GM21619 (cell line): ENCODE results near the gene LTA.

Experiments
- ATAC-seq: cut with Tn5 transposase; IDR thresholded peaks from one replicate; pipeline ENCODE4 v1.9.1; 2021; ENCODE audit not compliant: unreplicated experiment

The LTA gene

DNA sequence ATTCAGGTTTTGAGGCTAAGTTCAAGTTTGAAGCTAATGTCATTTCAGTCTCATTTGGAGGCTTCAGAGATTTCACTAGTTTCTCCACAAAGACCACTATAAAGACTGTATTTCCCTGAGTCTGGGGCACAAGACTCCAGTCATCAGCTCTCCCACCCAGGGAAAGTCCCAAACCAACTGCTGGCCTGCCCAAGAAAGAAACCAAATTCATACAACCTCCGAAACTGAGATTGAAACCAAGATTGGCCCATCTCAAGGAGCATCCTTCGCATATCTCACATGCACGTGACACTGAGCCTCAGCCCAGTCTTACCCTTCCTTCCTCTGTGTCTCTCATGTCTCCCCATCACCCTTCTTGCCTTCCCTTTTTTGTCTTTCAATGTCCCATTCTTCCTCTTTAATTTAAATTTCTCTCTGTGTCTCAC is 3.5 kb upstream of the LTA start:
- peak; percentile 54 for ATAC-seq

DNA sequence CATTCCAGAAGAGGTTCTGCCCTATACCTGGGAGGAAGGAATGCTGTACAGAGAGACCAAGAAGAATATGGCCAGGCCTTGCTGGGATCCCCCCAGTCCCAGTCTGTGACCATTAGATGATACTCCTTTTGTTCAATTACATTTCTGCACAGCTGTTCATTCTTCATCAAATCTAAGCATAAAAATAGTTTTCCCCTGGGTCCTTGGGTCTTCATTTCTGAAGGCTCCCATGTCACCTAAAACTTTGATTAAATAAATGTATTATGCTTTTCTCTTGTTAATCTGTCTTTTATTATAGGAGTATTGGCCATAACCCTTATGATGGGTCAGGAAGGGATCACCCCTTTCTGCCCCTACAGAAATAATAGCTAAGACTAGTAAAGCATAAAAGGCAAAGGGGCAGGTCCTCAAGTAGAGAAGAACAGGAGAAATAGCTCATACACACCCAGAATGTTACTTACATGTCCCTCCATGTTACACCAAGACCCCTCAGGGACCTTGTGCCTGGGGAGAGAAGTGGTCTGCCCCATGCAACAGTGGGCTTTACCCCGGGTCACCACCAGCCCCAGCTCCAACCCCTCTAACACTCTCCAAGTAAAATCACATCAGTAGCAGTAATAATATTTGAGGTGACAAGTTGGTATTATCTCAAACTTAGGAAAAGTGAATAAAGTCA is 2.1 kb upstream of the LTA start:
- no peak for ATAC-seq

DNA sequence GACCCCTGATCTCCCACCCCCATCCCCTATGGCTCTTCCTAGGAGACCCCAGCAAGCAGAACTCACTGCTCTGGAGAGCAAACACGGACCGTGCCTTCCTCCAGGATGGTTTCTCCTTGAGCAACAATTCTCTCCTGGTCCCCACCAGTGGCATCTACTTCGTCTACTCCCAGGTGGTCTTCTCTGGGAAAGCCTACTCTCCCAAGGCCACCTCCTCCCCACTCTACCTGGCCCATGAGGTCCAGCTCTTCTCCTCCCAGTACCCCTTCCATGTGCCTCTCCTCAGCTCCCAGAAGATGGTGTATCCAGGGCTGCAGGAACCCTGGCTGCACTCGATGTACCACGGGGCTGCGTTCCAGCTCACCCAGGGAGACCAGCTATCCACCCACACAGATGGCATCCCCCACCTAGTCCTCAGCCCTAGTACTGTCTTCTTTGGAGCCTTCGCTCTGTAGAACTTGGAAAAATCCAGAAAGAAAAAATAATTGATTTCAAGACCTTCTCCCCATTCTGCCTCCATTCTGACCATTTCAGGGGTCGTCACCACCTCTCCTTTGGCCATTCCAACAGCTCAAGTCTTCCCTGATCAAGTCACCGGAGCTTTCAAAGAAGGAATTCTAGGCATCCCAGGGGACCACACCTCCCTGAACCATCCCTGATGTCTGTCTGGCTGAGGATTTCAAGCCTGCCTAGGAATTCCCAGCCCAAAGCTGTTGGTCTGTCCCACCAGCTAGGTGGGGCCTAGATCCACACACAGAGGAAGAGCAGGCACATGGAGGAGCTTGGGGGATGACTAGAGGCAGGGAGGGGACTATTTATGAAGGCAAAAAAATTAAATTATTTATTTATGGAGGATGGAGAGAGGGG is 1.4 kb downstream of the LTA start:
- ATAC-seq: no peak

DNA sequence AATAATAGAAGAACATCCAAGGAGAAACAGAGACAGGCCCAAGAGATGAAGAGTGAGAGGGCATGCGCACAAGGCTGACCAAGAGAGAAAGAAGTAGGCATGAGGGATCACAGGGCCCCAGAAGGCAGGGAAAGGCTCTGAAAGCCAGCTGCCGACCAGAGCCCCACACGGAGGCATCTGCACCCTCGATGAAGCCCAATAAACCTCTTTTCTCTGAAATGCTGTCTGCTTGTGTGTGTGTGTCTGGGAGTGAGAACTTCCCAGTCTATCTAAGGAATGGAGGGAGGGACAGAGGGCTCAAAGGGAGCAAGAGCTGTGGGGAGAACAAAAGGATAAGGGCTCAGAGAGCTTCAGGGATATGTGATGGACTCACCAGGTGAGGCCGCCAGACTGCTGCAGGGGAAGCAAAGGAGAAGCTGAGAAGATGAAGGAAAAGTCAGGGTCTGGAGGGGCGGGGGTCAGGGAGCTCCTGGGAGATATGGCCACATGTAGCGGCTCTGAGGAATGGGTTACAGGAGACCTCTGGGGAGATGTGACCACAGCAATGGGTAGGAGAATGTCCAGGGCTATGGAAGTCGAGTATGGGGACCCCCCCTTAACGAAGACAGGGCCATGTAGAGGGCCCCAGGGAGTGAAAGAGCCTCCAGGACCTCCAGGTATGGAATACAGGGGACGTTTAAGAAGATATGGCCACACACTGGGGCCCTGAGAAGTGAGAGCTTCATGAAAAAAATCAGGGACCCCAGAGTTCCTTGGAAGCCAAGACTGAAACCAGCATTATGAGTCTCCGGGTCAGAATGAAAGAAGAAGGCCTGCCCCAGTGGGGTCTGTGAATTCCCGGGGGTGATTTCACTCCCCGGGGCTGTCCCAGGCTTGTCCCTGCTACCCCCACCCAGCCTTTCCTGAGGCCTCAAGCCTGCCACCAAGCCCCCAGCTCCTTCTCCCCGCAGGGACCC is 2.3 kb downstream of the LTA start:
- no peak for ATAC-seq

DNA sequence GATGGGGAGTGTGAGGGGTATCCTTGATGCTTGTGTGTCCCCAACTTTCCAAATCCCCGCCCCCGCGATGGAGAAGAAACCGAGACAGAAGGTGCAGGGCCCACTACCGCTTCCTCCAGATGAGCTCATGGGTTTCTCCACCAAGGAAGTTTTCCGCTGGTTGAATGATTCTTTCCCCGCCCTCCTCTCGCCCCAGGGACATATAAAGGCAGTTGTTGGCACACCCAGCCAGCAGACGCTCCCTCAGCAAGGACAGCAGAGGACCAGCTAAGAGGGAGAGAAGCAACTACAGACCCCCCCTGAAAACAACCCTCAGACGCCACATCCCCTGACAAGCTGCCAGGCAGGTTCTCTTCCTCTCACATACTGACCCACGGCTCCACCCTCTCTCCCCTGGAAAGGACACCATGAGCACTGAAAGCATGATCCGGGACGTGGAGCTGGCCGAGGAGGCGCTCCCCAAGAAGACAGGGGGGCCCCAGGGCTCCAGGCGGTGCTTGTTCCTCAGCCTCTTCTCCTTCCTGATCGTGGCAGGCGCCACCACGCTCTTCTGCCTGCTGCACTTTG is 3.3 kb downstream of the LTA start, which contains the start of gene TNF:
Gene TNF (plus strand): TSS at position 231 of the 567 bp plus-strand sequence. CDS start 177 bp downstream, at position 408.
- ATAC-seq: no peak

DNA sequence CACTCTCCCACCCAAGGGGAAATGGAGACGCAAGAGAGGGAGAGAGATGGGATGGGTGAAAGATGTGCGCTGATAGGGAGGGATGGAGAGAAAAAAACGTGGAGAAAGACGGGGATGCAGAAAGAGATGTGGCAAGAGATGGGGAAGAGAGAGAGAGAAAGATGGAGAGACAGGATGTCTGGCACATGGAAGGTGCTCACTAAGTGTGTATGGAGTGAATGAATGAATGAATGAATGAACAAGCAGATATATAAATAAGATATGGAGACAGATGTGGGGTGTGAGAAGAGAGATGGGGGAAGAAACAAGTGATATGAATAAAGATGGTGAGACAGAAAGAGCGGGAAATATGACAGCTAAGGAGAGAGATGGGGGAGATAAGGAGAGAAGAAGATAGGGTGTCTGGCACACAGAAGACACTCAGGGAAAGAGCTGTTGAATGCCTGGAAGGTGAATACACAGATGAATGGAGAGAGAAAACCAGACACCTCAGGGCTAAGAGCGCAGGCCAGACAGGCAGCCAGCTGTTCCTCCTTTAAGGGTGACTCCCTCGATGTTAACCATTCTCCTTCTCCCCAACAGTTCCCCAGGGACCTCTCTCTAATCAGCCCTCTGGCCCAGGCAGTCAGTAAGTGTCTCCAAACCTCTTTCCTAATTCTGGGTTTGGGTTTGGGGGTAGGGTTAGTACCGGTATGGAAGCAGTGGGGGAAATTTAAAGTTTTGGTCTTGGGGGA is 4.0 kb downstream of the LTA start:
- ATAC-seq: no peak

DNA sequence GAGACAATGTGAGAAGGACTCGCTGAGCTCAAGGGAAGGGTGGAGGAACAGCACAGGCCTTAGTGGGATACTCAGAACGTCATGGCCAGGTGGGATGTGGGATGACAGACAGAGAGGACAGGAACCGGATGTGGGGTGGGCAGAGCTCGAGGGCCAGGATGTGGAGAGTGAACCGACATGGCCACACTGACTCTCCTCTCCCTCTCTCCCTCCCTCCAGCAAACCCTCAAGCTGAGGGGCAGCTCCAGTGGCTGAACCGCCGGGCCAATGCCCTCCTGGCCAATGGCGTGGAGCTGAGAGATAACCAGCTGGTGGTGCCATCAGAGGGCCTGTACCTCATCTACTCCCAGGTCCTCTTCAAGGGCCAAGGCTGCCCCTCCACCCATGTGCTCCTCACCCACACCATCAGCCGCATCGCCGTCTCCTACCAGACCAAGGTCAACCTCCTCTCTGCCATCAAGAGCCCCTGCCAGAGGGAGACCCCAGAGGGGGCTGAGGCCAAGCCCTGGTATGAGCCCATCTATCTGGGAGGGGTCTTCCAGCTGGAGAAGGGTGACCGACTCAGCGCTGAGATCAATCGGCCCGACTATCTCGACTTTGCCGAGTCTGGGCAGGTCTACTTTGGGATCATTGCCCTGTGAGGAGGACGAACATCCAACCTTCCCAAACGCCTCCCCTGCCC is 4.9 kb downstream of the LTA start:
- ATAC-seq: no peak

DNA sequence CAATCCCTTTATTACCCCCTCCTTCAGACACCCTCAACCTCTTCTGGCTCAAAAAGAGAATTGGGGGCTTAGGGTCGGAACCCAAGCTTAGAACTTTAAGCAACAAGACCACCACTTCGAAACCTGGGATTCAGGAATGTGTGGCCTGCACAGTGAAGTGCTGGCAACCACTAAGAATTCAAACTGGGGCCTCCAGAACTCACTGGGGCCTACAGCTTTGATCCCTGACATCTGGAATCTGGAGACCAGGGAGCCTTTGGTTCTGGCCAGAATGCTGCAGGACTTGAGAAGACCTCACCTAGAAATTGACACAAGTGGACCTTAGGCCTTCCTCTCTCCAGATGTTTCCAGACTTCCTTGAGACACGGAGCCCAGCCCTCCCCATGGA is 5.5 kb downstream of the LTA start:
- ATAC-seq: no peak

DNA sequence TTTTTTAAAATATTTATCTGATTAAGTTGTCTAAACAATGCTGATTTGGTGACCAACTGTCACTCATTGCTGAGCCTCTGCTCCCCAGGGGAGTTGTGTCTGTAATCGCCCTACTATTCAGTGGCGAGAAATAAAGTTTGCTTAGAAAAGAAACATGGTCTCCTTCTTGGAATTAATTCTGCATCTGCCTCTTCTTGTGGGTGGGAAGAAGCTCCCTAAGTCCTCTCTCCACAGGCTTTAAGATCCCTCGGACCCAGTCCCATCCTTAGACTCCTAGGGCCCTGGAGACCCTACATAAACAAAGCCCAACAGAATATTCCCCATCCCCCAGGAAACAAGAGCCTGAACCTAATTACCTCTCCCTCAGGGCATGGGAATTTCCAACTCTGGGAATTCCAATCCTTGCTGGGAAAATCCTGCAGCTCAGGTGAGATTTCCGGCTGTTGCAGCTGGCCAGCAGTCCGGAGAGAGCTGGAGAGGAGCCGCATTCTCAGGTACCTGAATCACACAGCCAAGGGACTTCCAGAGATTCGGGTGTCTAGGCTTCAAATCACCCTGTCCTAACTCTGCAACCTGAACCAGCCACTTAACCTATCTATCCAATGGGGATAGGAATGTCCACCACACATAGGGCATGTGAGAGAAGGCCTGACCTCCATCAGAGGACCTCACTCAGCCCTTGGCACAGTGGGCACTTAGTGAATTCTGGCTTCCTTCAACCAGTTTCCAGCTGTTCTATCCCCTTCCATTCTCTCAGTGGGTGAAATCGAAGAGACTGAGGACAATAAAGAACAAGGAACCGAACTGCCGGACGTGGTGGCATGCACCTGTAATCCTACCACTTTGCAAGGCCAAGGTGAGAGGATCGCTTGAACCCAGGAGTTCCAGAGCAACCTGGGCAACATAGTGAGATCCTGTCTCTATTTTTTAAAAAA is 6.4 kb downstream of the LTA start:
- ATAC-seq: no peak

DNA sequence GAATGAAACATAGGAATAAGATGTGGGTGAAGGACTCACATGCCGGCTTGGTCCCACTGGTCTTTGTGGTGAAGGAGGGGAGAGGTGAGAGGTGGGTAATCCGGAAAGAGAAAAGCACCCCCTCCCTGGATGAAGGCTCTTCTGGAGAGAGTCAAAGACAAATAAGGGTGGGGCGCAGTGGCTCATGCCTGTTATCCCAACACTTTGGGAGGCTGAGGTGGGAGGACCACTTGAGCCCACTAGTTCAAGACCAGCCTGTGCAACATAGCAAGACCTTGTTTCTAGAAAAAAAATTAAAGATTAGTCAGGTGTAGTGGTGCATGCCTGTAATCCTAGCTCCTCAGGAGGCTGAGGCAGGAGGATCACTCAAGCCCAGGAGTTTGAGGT is 7.0 kb downstream of the LTA start:
- no peak for ATAC-seq

DNA sequence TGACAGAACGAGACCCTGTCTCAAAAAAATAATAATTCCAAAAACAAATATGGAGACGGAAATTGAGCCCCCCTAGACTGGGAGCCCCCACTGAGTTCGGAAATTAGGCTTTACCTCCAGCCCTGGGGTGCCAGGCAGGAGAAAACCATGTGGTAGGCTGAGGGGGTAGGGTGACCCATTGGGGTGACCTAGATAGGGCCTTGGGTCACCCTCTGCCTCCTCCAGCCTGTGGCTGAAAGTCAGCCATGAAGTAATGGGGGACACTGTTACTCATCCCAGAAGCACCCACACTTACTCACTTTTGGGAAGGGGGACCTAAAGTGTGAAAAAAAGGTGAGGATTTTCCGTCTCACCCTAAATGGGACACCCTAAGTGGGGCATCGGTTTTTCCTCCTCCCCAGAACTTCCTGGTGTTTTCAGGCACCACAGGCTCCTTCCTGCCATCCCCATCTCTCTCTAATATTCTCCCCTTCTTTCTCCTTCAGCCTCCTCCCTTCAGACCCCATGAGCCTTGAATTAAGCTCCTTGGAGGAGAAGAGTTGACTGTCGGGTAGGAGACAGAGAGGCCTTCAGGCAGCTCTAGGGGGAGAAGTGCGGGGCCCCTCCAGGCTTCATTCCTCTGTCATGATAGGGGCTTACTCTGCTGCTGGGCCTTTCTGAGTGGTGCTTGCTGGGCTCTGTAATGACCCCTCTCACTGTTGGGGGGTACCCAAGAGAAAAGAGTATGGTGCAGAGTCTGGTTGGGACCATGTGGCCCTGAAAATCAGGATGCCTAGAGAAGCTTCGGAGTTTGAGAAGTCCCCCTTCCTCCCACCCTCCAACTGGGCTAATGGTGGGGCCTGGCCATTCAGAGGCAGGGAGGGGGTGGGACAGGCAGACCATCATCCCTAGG is 7.7 kb downstream of the LTA start:
- no peak for ATAC-seq

DNA sequence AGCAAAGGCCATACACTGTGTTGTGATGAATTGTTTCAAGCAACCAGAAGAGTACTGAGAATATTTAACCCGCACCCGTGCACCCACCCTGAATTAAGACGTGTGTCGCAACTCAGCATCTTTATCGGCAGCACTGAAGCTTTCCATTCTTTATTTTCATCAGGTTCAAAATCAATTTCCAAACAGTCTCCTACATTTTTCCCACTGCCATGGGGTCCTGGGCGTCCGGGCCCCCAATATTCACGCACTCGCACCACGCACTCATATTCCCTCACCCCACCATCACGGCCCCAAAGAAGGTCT is 8.3 kb downstream of the LTA start:
- ATAC-seq: no peak

DNA sequence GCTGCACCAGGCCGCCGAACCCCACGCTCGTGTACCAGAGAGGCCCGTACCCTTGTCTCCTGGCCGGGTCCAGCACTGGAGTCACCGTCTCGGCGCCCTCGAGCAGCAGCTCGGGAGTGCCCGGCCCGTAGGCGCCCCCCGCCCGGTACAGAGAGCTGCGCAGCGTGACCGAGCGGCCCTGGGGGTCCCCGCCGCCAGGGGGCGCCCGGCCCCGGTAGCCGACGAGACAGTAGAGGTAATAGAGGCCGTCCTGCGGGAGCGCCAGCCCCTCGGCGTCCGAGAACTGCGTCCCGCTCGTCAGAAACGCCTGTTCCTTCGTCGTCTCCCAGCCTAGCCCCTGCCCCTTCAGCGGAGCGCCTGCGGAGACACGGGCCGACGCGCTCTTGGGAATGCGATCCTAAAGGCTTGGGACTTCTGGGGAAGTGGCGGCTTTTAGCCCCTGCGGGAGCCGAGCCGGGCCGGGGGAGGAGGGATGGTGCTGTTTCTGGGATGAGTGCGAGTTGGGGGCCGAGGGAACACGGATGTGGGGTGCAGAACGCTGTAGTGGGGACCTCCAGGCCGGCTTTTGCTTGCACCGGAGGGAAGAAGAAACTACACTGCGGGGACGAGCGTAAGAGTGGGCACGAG is 8.8 kb downstream of the LTA start:
- ATAC-seq: peak; percentile 44

DNA sequence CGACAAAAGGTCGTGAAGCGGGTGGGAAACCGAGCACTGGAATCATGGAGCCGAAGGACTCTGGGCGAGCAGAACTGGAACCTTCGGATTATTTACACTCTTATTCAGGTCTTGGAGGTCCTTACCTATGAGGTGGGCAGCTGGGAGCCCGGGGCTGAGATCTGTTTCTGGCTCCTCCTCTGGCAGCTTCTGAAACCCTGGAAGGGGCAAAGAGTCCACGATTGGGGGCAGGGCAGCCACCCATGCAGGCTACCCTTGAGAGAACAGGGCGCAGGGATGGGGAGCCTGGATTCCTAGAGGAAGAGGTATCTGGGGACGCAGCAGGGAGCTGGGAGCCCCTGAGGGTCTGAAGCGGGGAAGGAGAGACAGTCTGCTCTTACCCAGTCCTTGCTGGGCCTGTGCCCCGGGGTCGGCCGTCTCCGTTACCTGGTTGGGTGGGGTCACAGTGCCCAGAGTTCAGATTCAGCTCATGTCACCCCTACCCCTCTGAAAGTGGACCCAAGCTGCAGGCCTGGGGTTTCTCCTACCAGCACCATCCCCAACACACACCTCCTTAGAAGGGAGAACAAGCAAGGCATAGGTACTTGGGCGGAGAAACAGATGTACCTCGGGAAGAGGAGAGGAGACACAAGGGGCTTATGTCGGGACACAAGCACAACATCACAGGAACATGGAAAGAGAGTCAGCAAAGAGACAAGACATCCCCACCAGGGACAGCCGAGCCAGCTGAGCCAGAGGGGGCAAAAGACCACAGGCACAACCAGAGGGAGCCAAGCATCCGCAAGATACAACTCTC is 9.5 kb downstream of the LTA start:
- no peak for ATAC-seq

DNA sequence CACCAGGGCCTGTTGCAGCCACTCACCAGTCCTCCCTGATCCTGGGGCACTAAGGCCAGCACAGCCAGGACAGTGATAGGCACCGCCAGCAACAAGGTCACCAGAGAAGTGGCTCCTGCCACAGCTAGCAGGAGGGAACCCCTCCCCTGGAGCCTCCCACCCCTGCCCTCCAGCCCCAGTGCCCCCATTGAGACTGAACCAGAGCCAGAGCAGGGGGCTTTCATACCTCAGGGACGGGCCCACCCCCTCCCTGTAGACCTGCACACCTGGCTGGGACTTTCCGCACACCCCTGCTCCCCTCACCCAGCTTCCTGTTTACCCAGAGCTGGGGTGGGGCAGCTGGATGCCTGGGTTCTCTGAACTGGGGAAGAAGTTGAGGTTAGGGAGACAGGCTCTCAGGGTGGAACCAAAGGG is 10.1 kb downstream of the LTA start, which contains the start of gene LTB:
Gene LTB (minus strand): TSS at position 195 of the 414 bp plus-strand sequence. CDS start 7 bp downstream, at position 188.
- ATAC-seq: no peak

DNA sequence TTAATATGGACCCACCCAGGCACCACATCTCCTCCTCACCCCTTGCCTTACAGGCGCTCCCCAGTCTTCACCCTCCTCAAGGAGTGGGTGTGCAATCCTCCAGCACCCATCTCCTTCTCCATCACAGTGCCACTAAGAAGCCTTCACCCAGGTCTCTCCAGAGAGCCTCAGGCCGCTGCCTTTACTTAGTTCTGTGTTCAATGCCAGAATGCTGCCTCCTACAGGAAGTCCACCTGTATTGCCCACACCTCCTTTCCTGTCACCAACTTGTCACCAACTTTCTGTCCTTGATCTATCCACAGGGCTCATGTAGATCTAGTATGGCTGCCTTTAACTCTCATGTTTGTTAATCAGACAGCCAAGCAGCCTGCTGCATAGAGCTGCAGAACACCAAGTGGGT is 13.4 kb downstream of the LTA start:
- ATAC-seq: no peak
